Prostate gland (tissue), 2 donors: ENCODE results near the gene FXR2.

Experiments used
- POLR2A ChIP-seq: fragments of 450-650 bp; IDR thresholded peaks from one replicate; pipeline ENCODE4 v1.6.1; 2016; ENCODE audit warnings: antibody characterized with exemption, mild to moderate bottlenecking
- POLR2AphosphoS5 ChIP-seq: sonication (generic); formaldehyde crosslinking; IDR thresholded peaks from one replicate; pipeline ENCODE4 v1.6.1; 2017; ENCODE audit warnings: antibody characterized with exemption
- TF ChIP-seq, protein P1 (sequence below), 4 experiments: fragments of 200-600 bp in 2 of 4; fragments of 450-650 bp in 2 of 4; sonication (generic) in 2 of 4; IDR thresholded peaks; 1 replicate in 3 of 4; 2 replicates in 1 of 4; pipeline ENCODE4 v1.5.1; 2016 to 2019; ENCODE audit warnings: antibody characterized with exemption in 4 of 4, mild to moderate bottlenecking in 2 of 4, moderate library complexity in 2 of 4

DNA sequence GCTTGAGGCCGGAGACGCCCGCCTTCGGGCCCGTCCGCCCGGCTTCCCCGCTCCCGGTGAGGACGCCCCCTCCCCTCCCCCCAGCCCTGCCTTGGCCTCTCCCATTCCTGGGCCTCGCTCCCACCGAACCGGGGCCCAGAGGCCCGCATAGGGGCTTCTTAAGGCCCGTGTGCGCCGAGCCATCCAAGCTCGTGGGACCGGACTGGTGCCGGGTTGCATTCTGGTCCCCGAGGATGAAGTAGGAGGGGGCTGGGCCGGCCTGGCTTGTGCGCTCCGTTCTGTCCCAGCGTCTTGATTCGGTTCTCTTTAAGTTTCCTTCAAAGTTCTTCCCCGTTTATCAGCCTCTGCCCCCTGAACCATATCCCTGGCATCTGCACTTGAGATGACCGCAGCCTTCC lies 52.5 kb downstream of the FXR2 start:
- TF ChIP-seq POLR2A (no peak), POLR2AphosphoS5 (no peak)
- TF ChIP-seq, protein P1, sequence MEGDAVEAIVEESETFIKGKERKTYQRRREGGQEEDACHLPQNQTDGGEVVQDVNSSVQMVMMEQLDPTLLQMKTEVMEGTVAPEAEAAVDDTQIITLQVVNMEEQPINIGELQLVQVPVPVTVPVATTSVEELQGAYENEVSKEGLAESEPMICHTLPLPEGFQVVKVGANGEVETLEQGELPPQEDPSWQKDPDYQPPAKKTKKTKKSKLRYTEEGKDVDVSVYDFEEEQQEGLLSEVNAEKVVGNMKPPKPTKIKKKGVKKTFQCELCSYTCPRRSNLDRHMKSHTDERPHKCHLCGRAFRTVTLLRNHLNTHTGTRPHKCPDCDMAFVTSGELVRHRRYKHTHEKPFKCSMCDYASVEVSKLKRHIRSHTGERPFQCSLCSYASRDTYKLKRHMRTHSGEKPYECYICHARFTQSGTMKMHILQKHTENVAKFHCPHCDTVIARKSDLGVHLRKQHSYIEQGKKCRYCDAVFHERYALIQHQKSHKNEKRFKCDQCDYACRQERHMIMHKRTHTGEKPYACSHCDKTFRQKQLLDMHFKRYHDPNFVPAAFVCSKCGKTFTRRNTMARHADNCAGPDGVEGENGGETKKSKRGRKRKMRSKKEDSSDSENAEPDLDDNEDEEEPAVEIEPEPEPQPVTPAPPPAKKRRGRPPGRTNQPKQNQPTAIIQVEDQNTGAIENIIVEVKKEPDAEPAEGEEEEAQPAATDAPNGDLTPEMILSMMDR (IDR thresholded peaks at IDR 0.05): no peak
